Right atrium auricular region (tissue), 2 donors: ENCODE data around the gene CEP350. TPM values are rescaled to one million over a fixed set of nuclear protein-coding genes. Genes with fewer than 3 reads are reported as not detected.

Experiments used
- DNase-seq: peaks from one replicate; pipeline ENCODE4 v3.0.0-alpha.2; 2019; ENCODE audit warnings: low spot score
- H3K27ac ChIP-seq, 2 donors: fragments of 200-600 bp; sonication (generic); 1 replicate in 1 of 2; 2 replicates in 1 of 2; pipeline ENCODE4 v1.5.1; 2016 to 2019
- H3K27me3 ChIP-seq, 2 donors: fragments of 200-600 bp; sonication (generic); one replicate each; pipeline versions ENCODE4 v1.5.1 to v1.6.0; 2017 to 2019
- H3K36me3 ChIP-seq: fragments of 200-600 bp; sonication (generic); one replicate; pipeline ENCODE4 v1.5.1; 2016
- H3K4me1 ChIP-seq, 2 donors: fragments of 200-600 bp; sonication (generic); one replicate each; pipeline versions ENCODE4 v1.5.1 to v1.6.0; 2017 to 2019
- H3K4me3 ChIP-seq, 2 donors: fragments of 200-600 bp; sonication (generic); 1 replicate in 1 of 2; 2 replicates in 1 of 2; pipeline ENCODE4 v1.5.1; 2017 to 2019; ENCODE audit warnings: mild to moderate bottlenecking in 1 of 2, moderate library complexity in 1 of 2
- H3K9me3 ChIP-seq, 2 donors: fragments of 200-600 bp; sonication (generic); one replicate each; pipeline ENCODE4 v1.5.1; 2019
- total RNA-seq, 2 donors: library from RNA; depleted of rRNA; stranded (reverse); fragments of >200 nt; gene quantifications; one replicate each; pipeline ENCODE4 v1.1.0, GENCODE V29; 2016
- TF ChIP-seq, protein P1 (sequence below), 2 donors: fragments of 200-600 bp; sonication (generic); IDR thresholded peaks; one replicate each; pipeline ENCODE4 v1.5.1; 2019; ENCODE audit warnings: antibody characterized with exemption in 2 of 2

Gene CEP350, protein sequence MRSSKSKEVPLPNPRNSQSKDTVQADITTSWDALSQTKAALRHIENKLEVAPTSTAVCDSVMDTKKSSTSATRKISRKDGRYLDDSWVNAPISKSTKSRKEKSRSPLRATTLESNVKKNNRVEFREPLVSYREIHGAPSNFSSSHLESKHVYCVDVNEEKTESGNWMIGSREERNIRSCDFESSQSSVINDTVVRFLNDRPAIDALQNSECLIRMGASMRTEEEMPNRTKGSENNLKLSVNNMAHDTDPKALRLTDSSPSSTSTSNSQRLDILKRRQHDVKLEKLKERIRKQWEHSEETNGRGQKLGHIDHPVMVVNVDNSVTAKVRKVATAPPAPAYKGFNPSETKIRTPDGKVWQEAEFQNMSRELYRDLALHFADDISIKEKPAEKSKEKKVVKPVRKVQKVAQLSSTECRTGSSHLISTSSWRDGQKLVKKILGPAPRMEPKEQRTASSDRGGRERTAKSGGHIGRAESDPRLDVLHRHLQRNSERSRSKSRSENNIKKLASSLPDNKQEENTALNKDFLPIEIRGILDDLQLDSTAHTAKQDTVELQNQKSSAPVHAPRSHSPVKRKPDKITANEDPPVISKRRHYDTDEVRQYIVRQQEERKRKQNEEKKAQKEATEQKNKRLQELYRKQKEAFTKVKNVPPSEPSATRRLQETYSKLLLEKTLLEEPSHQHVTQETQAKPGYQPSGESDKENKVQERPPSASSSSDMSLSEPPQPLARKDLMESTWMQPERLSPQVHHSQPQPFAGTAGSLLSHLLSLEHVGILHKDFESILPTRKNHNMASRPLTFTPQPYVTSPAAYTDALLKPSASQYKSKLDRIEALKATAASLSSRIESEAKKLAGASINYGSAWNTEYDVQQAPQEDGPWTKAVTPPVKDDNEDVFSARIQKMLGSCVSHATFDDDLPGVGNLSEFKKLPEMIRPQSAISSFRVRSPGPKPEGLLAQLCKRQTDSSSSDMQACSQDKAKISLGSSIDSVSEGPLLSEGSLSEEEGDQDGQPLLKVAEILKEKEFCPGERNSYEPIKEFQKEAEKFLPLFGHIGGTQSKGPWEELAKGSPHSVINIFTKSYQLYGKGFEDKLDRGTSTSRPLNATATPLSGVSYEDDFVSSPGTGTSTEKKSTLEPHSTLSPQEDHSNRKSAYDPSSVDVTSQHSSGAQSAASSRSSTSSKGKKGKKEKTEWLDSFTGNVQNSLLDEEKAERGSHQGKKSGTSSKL (N-terminal part only)
- total RNA-seq, result 10 to 100 TPM; 55.3 to 56.1 TPM

DNA sequence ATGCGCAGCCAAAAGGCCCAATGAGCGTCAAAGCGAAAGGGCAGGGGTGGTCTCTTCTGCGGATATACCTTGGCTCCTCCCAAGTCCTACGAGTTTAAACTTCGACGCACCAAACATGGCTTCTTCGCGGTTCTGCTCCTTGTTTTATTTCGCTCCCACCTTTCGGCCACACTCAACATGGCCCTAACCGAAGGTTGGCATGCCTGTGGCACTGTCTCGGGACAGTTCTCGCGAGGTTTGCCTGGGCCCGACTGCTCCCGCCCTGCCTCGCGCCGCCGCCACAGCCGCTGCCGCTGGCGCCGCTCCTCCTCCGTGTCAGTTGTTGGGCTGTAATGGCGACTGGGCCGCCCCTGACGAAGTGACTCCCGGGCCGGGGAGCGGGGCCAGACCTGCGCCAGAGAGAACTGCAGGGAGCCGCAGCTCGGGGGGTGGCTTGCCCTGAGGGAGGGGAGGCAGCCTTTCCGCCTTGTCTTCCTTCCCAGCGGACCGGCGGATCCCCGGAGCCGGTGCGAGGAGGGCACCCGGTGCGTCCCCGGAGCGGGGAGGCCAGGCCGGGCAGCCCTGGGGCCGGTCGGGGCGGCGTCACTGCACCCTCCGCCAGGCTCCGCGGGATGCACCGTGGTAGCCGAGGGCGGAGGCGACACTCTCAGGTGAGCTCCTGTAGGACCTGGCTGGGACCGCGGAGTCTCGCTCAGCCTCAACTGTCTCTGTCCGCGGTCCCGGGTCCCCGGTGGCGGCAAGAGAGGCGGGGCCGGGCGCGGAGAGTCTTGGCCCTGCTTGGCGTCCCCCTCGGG is at the start of gene CEP350:
CEP350 (plus strand) TSS at position 318 of the 794 bp plus-strand sequence. CDS start 31,372 bp downstream, outside the sequence.
- Histone ChIP-seq H3K4me3 (peak within 1 kb of the TSS; percentile 96 to 98), H3K27ac (peak within 1 kb of the TSS; percentile 98 to 99), H3K27me3 (no peaks in the 10 kb centered on the region), H3K4me1 (peaks cover 0 to 35% of the 10 kb centered on the region in 2 donors), H3K9me3 (no peaks in the 10 kb centered on the region), H3K36me3 (no peaks in the 10 kb centered on the region)
- TF ChIP-seq, protein P1, sequence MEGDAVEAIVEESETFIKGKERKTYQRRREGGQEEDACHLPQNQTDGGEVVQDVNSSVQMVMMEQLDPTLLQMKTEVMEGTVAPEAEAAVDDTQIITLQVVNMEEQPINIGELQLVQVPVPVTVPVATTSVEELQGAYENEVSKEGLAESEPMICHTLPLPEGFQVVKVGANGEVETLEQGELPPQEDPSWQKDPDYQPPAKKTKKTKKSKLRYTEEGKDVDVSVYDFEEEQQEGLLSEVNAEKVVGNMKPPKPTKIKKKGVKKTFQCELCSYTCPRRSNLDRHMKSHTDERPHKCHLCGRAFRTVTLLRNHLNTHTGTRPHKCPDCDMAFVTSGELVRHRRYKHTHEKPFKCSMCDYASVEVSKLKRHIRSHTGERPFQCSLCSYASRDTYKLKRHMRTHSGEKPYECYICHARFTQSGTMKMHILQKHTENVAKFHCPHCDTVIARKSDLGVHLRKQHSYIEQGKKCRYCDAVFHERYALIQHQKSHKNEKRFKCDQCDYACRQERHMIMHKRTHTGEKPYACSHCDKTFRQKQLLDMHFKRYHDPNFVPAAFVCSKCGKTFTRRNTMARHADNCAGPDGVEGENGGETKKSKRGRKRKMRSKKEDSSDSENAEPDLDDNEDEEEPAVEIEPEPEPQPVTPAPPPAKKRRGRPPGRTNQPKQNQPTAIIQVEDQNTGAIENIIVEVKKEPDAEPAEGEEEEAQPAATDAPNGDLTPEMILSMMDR (IDR thresholded peaks at IDR 0.05), result no peak
- DNase-seq, result peak; percentile 97

DNA sequence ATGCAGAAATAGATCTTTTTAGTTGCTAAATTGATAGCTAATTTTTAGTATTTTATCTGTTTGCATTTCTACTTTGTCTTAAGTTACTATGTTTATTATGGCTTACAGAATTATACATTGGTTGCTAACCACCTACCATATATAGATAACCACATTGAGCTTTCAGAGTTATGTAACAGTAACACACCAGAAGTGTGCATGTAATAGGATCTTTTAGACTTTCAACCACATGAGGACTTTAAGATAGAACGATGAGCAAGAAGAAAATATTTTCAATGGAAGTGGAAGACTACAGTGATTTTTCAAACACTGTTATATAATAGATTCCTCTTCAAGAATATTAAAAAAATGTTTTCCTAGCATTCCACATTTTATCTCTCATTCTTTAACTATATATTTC is 43.7 kb upstream of the CEP350 start:
- H3K4me3 ChIP-seq, result no peak overlapping the region
- H3K27ac ChIP-seq, result no peak overlapping the region
- TF ChIP-seq, protein P1 (IDR thresholded peaks at IDR 0.05), result no peak
- no peaks in the 10 kb centered on the region for H3K9me3 ChIP-seq
- H3K4me1 ChIP-seq, result no peaks in the 10 kb centered on the region
- DNase-seq, result no peak
- H3K27me3 ChIP-seq, result no peaks in the 10 kb centered on the region
- H3K36me3 ChIP-seq, result peaks cover 82% of the 10 kb centered on the region

DNA sequence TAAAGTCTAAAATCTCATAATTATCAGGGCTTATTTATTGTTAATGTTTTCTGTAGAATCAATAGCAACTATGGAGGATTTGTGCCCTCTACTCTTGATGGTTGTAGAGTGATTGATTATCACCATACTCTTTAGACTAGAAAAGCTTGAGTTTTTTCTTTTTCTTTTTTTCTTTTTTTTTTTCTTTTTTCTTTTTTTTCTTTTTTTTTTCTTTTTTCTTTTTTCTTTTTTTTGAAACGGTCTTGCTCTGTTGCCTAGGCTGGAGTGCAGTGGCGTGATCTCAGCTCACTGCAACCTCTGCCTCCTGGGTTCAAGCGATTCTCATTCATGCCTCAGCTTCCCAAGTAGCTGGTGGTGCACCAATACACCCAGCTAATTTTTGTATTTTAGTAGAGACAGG is 42.8 kb upstream of the CEP350 start:
- TF ChIP-seq, protein P1 (IDR thresholded peaks at IDR 0.05), result no peak
- Histone ChIP-seq H3K27me3 (no peaks in the 10 kb centered on the region), H3K4me3 (no peak overlapping the region), H3K9me3 (no peaks in the 10 kb centered on the region), H3K36me3 (peaks cover 75% of the 10 kb centered on the region), H3K4me1 (no peaks in the 10 kb centered on the region), H3K27ac (no peak overlapping the region)
- DNase-seq, result no peak

DNA sequence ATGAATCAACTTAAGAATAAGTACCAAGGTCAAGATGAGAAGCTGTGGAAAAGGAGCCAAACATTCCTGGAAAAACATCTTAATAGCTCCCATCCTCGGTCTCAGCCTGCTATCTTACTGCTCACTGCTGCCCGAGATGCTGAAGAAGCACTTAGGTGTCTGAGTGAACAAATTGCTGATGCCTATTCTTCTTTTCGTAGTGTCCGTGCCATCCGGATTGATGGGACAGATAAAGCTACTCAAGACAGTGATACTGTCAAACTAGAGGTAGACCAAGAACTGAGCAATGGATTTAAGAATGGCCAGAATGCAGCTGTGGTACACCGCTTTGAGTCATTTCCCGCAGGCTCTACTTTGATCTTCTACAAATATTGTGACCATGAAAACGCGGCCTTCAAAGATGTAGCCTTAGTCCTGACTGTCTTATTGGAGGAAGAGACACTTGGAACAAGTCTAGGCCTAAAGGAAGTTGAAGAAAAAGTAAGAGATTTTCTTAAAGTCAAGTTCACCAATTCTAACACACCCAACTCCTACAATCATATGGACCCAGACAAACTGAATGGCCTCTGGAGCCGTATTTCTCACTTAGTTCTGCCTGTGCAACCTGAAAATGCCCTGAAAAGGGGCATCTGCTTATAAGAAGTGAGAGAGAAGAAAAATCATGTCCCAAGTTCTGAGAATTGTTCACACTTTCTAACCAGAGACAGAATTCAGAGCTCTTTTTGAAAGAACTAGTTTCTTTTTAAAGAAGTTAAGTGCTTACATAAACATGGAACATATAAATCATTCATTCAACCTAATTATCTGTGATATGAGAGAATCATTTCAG is 36.8 kb upstream of the CEP350 start:
- Histone ChIP-seq H3K36me3 (peaks cover 49% of the 10 kb centered on the region), H3K27me3 (no peaks in the 10 kb centered on the region), H3K27ac (no peak overlapping the region), H3K4me3 (no peak overlapping the region), H3K9me3 (no peaks in the 10 kb centered on the region), H3K4me1 (no peaks in the 10 kb centered on the region)
- TF ChIP-seq, protein P1 (IDR thresholded peaks at IDR 0.05), result no peak
- DNase-seq, result no peak
